Measurements from ENCODE around the gene ATP8B1. TPM values are rescaled to one million over a fixed set of nuclear protein-coding genes. Genes with fewer than 3 reads are reported as not detected.

Gene ATP8B1
- total and polyA plus RNA-seq, 2 donors (not counting 3 experiments of a cell fraction or from before 2014, with no cell fraction given): 49.3 to 100 TPM

DNA sequence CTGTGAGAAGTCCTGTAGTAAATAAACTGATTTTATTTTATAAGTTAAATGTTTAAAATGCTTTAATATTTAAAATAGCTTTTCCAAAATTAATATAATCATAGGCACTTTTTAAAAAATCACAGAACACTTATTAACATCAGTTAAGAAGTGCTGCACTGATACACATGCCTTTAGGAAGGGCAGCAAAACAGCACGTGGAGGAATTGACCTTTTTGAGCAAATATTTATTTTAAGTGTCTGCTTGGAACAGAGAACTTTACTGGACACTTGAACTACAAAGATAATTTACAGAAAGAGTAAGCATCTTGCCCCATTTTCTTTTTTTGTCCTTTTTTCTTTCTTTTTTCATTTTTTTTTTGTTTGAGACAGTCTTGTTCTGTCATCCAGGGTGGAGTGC lies 93.8 kb downstream of the ATP8B1 start:
- Histone ChIP-seq H2AFZ (ENCODE audit: low read depth, low read length) (no peak overlapping the region), H3K27me3 (ENCODE audit: control insufficient read depth in 2 of 2, insufficient read depth in 2 of 2, low read length in 2 of 2) (no peaks in the 10 kb centered on the region), H3K4me3 (replicated peaks in 1 of 3; ENCODE audit: insufficient read depth in 1 of 3, low read depth in 1 of 3, low read length in 3 of 3) (no peak overlapping the region), H3K9me1 (replicated peaks; ENCODE audit: control insufficient read depth, extremely low read depth, insufficient read depth, low read length) (no peaks in the 10 kb centered on the region), H3K9me3 (replicated peaks; ENCODE audit: control insufficient read depth, insufficient read depth, low read length) (no peaks in the 10 kb centered on the region), H3K4me2 (ENCODE audit: insufficient read depth, low read length) (no peak overlapping the region), H3K79me2 (ENCODE audit: control insufficient read depth, insufficient read depth, low read length) (peaks cover 19% of the 10 kb centered on the region), H3K9ac (replicated peaks; ENCODE audit: extremely low read depth, insufficient read depth, low read length) (no peak overlapping the region), H3K27ac (ENCODE audit: insufficient read depth, low read depth, low read length) (no peak overlapping the region), H4K20me1 (replicated peaks; ENCODE audit: control insufficient read depth, extremely low read depth, insufficient read depth, low read length) (no peaks in the 10 kb centered on the region), H3K36me3 (ENCODE audit: control insufficient read depth in 2 of 2, extremely low read depth in 1 of 2, insufficient read depth in 2 of 2, low read length in 2 of 2) (peaks cover 8 to 18% of the 10 kb centered on the region in 2 experiments), H3K4me1 (ENCODE audit: control insufficient read depth, extremely low read depth, insufficient read depth, low read length) (no peaks in the 10 kb centered on the region)
- DNase-seq (ENCODE audit: low read depth, low spot score) (no peak), FAIRE-seq (no peak)
- intact Hi-C loops (cut with micrococcal nuclease) (no loop called here), dilution Hi-C loops (cut with MboI; ENCODE audit: extremely low pct_ligation_motif_present, low sequenced_read_pairs) (no loop called here)
- no TSS peak for BruUV-seq (replicated peaks)
- POLR2A ChIA-PET: no interaction called here
- TF ChIP-seq MYC (IDR thresholded peaks at IDR 0.05; ENCODE audit: low read depth, low read length) (no peak), EZH2 (IDR thresholded peaks at IDR 0.05; ENCODE audit: borderline replicate concordance, low read depth, low read length, severe bottlenecking) (no peak), POLR2AphosphoS5 (IDR thresholded peaks at IDR 0.05; ENCODE audit: insufficient read depth, low read depth, low read length) (no peak), JUN (IDR thresholded peaks at IDR 0.05; ENCODE audit: borderline replicate concordance, insufficient read depth, insufficient read length, low read depth) (no peak), MAX (IDR thresholded peaks at IDR 0.05; ENCODE audit: insufficient read depth, insufficient read length) (no peak), FOS (IDR thresholded peaks at IDR 0.05; ENCODE audit: borderline replicate concordance, insufficient read depth, low read length) (no peak), GATA2 (IDR thresholded peaks at IDR 0.05; ENCODE audit: insufficient read depth, insufficient read length, low read depth, low read length) (no peak), POLR2A (IDR thresholded peaks at IDR 0.05; ENCODE audit: low read depth, low read length) (no peak)
- TF ChIP-seq, protein P1, sequence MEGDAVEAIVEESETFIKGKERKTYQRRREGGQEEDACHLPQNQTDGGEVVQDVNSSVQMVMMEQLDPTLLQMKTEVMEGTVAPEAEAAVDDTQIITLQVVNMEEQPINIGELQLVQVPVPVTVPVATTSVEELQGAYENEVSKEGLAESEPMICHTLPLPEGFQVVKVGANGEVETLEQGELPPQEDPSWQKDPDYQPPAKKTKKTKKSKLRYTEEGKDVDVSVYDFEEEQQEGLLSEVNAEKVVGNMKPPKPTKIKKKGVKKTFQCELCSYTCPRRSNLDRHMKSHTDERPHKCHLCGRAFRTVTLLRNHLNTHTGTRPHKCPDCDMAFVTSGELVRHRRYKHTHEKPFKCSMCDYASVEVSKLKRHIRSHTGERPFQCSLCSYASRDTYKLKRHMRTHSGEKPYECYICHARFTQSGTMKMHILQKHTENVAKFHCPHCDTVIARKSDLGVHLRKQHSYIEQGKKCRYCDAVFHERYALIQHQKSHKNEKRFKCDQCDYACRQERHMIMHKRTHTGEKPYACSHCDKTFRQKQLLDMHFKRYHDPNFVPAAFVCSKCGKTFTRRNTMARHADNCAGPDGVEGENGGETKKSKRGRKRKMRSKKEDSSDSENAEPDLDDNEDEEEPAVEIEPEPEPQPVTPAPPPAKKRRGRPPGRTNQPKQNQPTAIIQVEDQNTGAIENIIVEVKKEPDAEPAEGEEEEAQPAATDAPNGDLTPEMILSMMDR (IDR thresholded peaks at IDR 0.05; ENCODE audit: extremely low read depth in 1 of 2, insufficient read depth in 1 of 2, low read depth in 1 of 2, low read length in 2 of 2): no peak
- CTCF ChIA-PET: interaction anchor here (0.6 to 1.1 kb wide), 2 partner anchors 62 to 110 kb away, joined by 3 read pairs; no protein-coding TSS in a partner anchor

Data from endothelial cell of umbilical vein (primary cell).